Activated CD8-positive, alpha-beta T cell treated with anti-CD3 and anti-CD28 coated beads for 36 hours (primary cell): ENCODE data around the gene AMOTL2. TPM values are rescaled to one million over a fixed set of nuclear protein-coding genes. Genes with fewer than 3 reads are reported as not detected.

Experiments
- ATAC-seq: fragments of 200-7000 bp; cut with Tn5 transposase; one replicate; pipeline ENCODE4 v1.10.0; 2021; ENCODE audit warnings: mild to moderate bottlenecking, moderate library complexity
- CTCF ChIA-PET: fragments of 350-600 bp; sonication (Branson Sonifier 250); formaldehyde crosslinking; loops from one replicate; lab custom pipeline; 2021; ENCODE audit warnings: antibody characterized with exemption; lab: Charles Lee
- POLR2A ChIA-PET: fragments of 350-600 bp; sonication (Branson Sonifier 250); formaldehyde crosslinking; loops from one replicate; lab custom pipeline; 2021; ENCODE audit warnings: antibody characterized with exemption; lab: Charles Lee
- DNase-seq: peaks from one replicate; pipeline ENCODE4 v3.0.0-alpha.2; 2020
- H3K27ac Mint-ChIP-seq: one replicate; pipeline ENCODE4 v1.8.0; 2021; ENCODE audit warnings: mild to moderate bottlenecking, mixed read lengths
- H3K27me3 Mint-ChIP-seq: one replicate; pipeline ENCODE4 v1.8.0; 2021; ENCODE audit warnings: mixed read lengths
- H3K36me3 Mint-ChIP-seq: one replicate; pipeline ENCODE4 v1.8.0; 2021; ENCODE audit warnings: low read depth, mixed read lengths
- H3K4me1 Mint-ChIP-seq: one replicate; pipeline ENCODE4 v1.8.0; 2021; ENCODE audit warnings: low read depth, mixed read lengths
- H3K4me3 Mint-ChIP-seq: one replicate; pipeline ENCODE4 v1.8.0; 2021; ENCODE audit warnings: mild to moderate bottlenecking, moderate library complexity, mixed read lengths
- H3K9me3 Mint-ChIP-seq: one replicate; pipeline ENCODE4 v1.8.0; 2021; ENCODE audit warnings: mixed read lengths
- CTCF ChIP-seq: fragments of 200-600 bp; IDR thresholded peaks from one replicate; pipeline ENCODE4 v1.8.0; 2022; ENCODE audit warnings: antibody characterized with exemption, mild to moderate bottlenecking
- intact Hi-C: fragments of 100-400 bp; cut with micrococcal nuclease; formaldehyde crosslinking; loops from one replicate; pipeline ENCODE4 v1.10.0; 2022
- total RNA-seq, 2 experiments: library from RNA; stranded (reverse); gene quantifications; one replicate each; pipeline ENCODE4 v1.2.3, GENCODE V29; 2021

The AMOTL2 gene
- total RNA-seq, 2 experiments from 2014 or later, result not detected

GRCh38 chr3:134381076-134381475 is 6.8 kb upstream of the AMOTL2 start:
- no peak for DNase-seq
- Mint-ChIP-seq H3K4me3 (no peak overlapping the region), H3K4me1 (no peaks in the 10 kb centered on the region), H3K27ac (no peak overlapping the region), H3K36me3 (no peaks in the 10 kb centered on the region), H3K27me3 (peaks cover 19% of the 10 kb centered on the region), H3K9me3 (no peaks in the 10 kb centered on the region)
- no peak for TF ChIP-seq CTCF
- intact Hi-C loops, result no loop called here
- ChIA-PET POLR2A (no interaction called here), CTCF (interaction anchor here (0.7 kb wide), 1 partner anchor 78 kb away, joined by 3 read pairs; no protein-coding TSS in a partner anchor)
- ATAC-seq, result no peak

GRCh38 chr3:134380249-134380648 is 6.0 kb upstream of the AMOTL2 start:
- H3K9me3 Mint-ChIP-seq, result no peaks in the 10 kb centered on the region
- intact Hi-C loops, result no loop called here
- ATAC-seq, result no peak
- ChIA-PET POLR2A (no interaction called here), CTCF (interaction anchor here (3.2 kb wide), 1 partner anchor 168 kb away, joined by 11 read pairs; no protein-coding TSS in a partner anchor)
- no peak overlapping the region for H3K27ac Mint-ChIP-seq
- no peak for TF ChIP-seq CTCF
- DNase-seq, result no peak
- H3K36me3 Mint-ChIP-seq, result no peaks in the 10 kb centered on the region
- peaks cover 27% of the 10 kb centered on the region for H3K27me3 Mint-ChIP-seq
- H3K4me1 Mint-ChIP-seq, result peaks cover under 1% of the 10 kb centered on the region
- no peak overlapping the region for H3K4me3 Mint-ChIP-seq

DNA sequence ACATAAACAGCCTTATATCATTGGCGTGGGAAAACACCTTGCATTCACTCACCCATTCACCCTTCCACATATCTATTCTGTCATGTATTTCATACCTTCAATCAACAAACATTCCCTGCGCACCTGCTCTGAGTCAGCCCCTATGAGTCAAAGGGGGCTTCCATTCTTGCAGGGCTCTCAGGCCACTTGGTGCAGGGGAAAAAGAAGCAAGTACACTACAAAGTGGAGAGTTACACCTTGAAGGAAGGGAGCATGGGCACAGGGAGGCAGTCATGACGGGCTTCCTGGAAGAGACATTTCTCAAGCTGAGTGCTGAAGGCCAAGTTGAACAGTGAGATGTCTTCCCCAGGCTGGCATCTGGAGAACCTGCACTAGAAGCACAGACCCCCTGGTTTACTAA is 4.6 kb upstream of the AMOTL2 start:
- no peak overlapping the region for H3K27ac Mint-ChIP-seq
- H3K27me3 Mint-ChIP-seq, result peaks cover 38% of the 10 kb centered on the region
- DNase-seq, result peak; percentile 37
- TF ChIP-seq CTCF, result no peak
- H3K4me1 Mint-ChIP-seq, result peaks cover 8% of the 10 kb centered on the region
- H3K36me3 Mint-ChIP-seq, result no peaks in the 10 kb centered on the region
- H3K9me3 Mint-ChIP-seq, result no peaks in the 10 kb centered on the region
- intact Hi-C loops, result loop anchor here (2.0 to 5.0 kb wide), 2 partner anchors 68 to 167 kb away; no protein-coding TSS in a partner anchor
- no peak overlapping the region for H3K4me3 Mint-ChIP-seq
- ChIA-PET POLR2A (no interaction called here), CTCF (interaction anchor here (0.6 to 3.2 kb wide), 6 partner anchors 8 to 180 kb away, joined by 3 to 11 read pairs (median 5); no protein-coding TSS in a partner anchor)
- peak; percentile 61 for ATAC-seq

GRCh38 chr3:134378384-134378783 is 4.1 kb upstream of the AMOTL2 start:
- ChIA-PET CTCF (interaction anchor here (0.6 to 3.2 kb wide), 6 partner anchors 8 to 180 kb away, joined by 3 to 11 read pairs (median 5); no protein-coding TSS in a partner anchor), POLR2A (no interaction called here)
- intact Hi-C loops, result loop anchor here (2.0 to 5.0 kb wide), 2 partner anchors 68 to 166 kb away; no protein-coding TSS in a partner anchor
- Mint-ChIP-seq H3K27me3 (peaks cover 39% of the 10 kb centered on the region), H3K4me3 (no peak overlapping the region), H3K27ac (no peak overlapping the region), H3K9me3 (no peaks in the 10 kb centered on the region), H3K36me3 (no peaks in the 10 kb centered on the region), H3K4me1 (peaks cover 8% of the 10 kb centered on the region)
- peak; percentile 40 for DNase-seq
- peak; percentile 57 for ATAC-seq
- peak; percentile 36 for TF ChIP-seq CTCF

- Mint-ChIP-seq H3K27me3 (peaks cover 44% of the 10 kb centered on the region), H3K4me1 (peaks cover 8% of the 10 kb centered on the region), H3K36me3 (no peaks in the 10 kb centered on the region), H3K4me3 (no peak overlapping the region), H3K27ac (no peak overlapping the region), H3K9me3 (no peaks in the 10 kb centered on the region)
- intact Hi-C loops, result loop anchor here (2.0 to 5.0 kb wide), 2 partner anchors 67 to 166 kb away; no protein-coding TSS in a partner anchor
- TF ChIP-seq CTCF, result no peak
- ATAC-seq (no peak), DNase-seq (no peak)
- CTCF ChIA-PET, result interaction anchor here (0.6 to 3.2 kb wide), 5 partner anchors 9 to 179 kb away, joined by 3 to 11 read pairs (median 6); no protein-coding TSS in a partner anchor
- POLR2A ChIA-PET, result no interaction called here
Observed at GRCh38 chr3:134377896-134378295, 3.6 kb upstream of the AMOTL2 start.
